Measurements from ENCODE around the gene FOXD4L5.
"Not testable (repeated sequence)": the region's sequence is repeated elsewhere in the genome, so short reads cannot be mapped to it uniquely, and the experiment has no call there.

The FOXD4L5 gene

GRCh38 chr9:65285109-65285508 lies at the start of gene FOXD4L5:
TSS of gene FOXD4L5 (minus strand) at chr9:65285209. CDS start at chr9:65284377, 832 bp downstream.
- TF ChIP-seq CTCF (IDR thresholded peaks at IDR 0.05), result not testable (repeated sequence)

All from LNCAP (cell line).